SH-SY5Y (cell line): ENCODE measurements around the gene THOP1.

Source experiments
- GATA2 ChIP-seq: IDR thresholded peaks from 2 replicates; pipeline ENCODE4 v1.6.1; 2011; ENCODE audit warnings: mild to moderate bottlenecking, low read depth, low read length
- GATA3 ChIP-seq: IDR thresholded peaks from 2 replicates; pipeline ENCODE4 v1.6.1; 2011; ENCODE audit warnings: low read depth, mild to moderate bottlenecking, low read length, moderate library complexity

- TF ChIP-seq GATA2, result no peak
- no peak for TF ChIP-seq GATA3
Observed at GRCh38 chr19:2754659-2755447, 30.4 kb upstream of the THOP1 start.
